HCT116 (cell line): Measurements from ENCODE around the gene ARHGAP9. TPM values are rescaled to one million over a fixed set of nuclear protein-coding genes. Genes with fewer than 3 reads are reported as not detected.

Experiments used
- ATAC-seq: fragments of 200-7000 bp; cut with Tn5 transposase; 2 replicates; pipeline ENCODE4 v1.9.1; 2020; ENCODE audit warnings: mild to moderate bottlenecking, moderate library complexity
- BruUV-seq: library from RNA; stranded (reverse); fragments of 400-500 nt; replicated peaks from 2 replicates; lab custom pipeline; 2021; lab: Mats Ljungman, UMichigan
- CTCF ChIA-PET: fragments of 300-600 bp; sonication (Branson Sonifier 250); formaldehyde crosslinking; loops from one replicate; lab custom pipeline; 2021; ENCODE audit warnings: antibody characterized with exemption; lab: Charles Lee
- POLR2A ChIA-PET: fragments of 300-600, 350-600 bp; sonication (Branson Sonifier 250); formaldehyde crosslinking; loops from one replicate; lab custom pipeline; 2021; ENCODE audit warnings: antibody characterized with exemption; lab: Charles Lee
- RAD21 ChIA-PET, 2 experiments: fragments of 300-600 bp; sonication (Branson Sonifier 250); formaldehyde crosslinking; loops; one replicate each; lab custom pipeline; 2023; ENCODE audit warnings: low total read pairs in 2 of 2; ENCODE audit not compliant: uncharacterized antibody in 2 of 2, unreplicated experiment in 2 of 2, low non-redundant PET in 1 of 2; lab: Charles Lee
- DNase-seq: peaks from one replicate; pipeline ENCODE4 v3.0.0-alpha.2; 2010; ENCODE audit warnings: low read depth, low spot score
- H2AFZ ChIP-seq: fragments of 200-600 bp; shearing (Covaris generic), sonication (generic); 2 replicates; pipeline ENCODE4 v1.6.1; 2017; ENCODE audit warnings: low read depth, mixed run types, mixed read lengths, antibody characterized with exemption, low read length; ENCODE audit not compliant: poor library complexity, severe bottlenecking
- H3K27ac ChIP-seq: 2 replicates; pipeline ENCODE4 v1.5.1; 2012; ENCODE audit warnings: low read depth, low read length
- H3K27me3 ChIP-seq: fragments of 200-600 bp; sonication (generic); 2 replicates; pipeline ENCODE4 v1.6.1; 2016; ENCODE audit warnings: mixed run types, low read length, mixed read lengths; ENCODE audit not compliant: insufficient read depth
- H3K36me3 ChIP-seq, 2 experiments: fragments of 200-500 bp in 1 of 2; fragments of 200-600 bp in 1 of 2; sonication (Bioruptor generic) in 1 of 2; sonication (generic) in 1 of 2; 2 replicates each; pipeline versions ENCODE4 v1.5.1 to v1.6.1; 2014 to 2016; ENCODE audit warnings: low read length in 2 of 2, inconsistent platforms in 1 of 2, mixed read lengths in 1 of 2, mixed run types in 1 of 2; ENCODE audit not compliant: insufficient read depth in 2 of 2, control insufficient read depth in 1 of 2
- H3K4me1 ChIP-seq, 2 experiments: fragments of 200-600 bp in 1 of 2; sonication (generic) in 1 of 2; 2 replicates each; pipeline versions ENCODE4 v1.5.1 to v1.6.1; 2012 to 2017; ENCODE audit warnings: low read length in 2 of 2, inconsistent platforms in 1 of 2, mild to moderate bottlenecking in 1 of 2, mixed read lengths in 1 of 2, mixed run types in 1 of 2, moderate library complexity in 1 of 2; ENCODE audit not compliant: insufficient read depth in 2 of 2, control insufficient read depth in 1 of 2
- H3K4me2 ChIP-seq: fragments of 200-600 bp; sonication (generic); 2 replicates; pipeline ENCODE4 v1.6.1; 2017; ENCODE audit warnings: mixed run types, low read length, mixed read lengths
- H3K4me3 ChIP-seq, 2 experiments: fragments of 200-600 bp in 1 of 2; sonication (generic) in 1 of 2; replicated peaks in 1 of 2; 2 replicates each; pipeline ENCODE4 v1.5.1; 2011 to 2016; ENCODE audit warnings: low read length in 2 of 2, control low read depth in 1 of 2, low read depth in 1 of 2, mild to moderate bottlenecking in 1 of 2, mixed read lengths in 1 of 2, mixed run types in 1 of 2
- H3K79me2 ChIP-seq: fragments of 200-600 bp; sonication (generic); 2 replicates; pipeline ENCODE4 v1.6.1; 2017; ENCODE audit warnings: mild to moderate bottlenecking, mixed run types, low read length, moderate library complexity, mixed read lengths; ENCODE audit not compliant: insufficient read depth
- H3K9ac ChIP-seq: fragments of 200-600 bp; sonication (generic); 2 replicates; pipeline ENCODE4 v1.6.1; 2016; ENCODE audit warnings: low read length, mixed read lengths
- H3K9me2 ChIP-seq: fragments of 200-600 bp; sonication (generic), shearing (Covaris generic); 2 replicates; pipeline ENCODE4 v1.6.1; 2017; ENCODE audit warnings: mixed run types, mild to moderate bottlenecking, moderate library complexity; ENCODE audit not compliant: insufficient read depth
- H3K9me3 ChIP-seq, 2 experiments: fragments of 200-500 bp in 1 of 2; fragments of 200-600 bp in 1 of 2; sonication (Bioruptor generic) in 1 of 2; sonication (generic) in 1 of 2; 2 replicates each; pipeline ENCODE4 v1.6.1; 2014 to 2017; ENCODE audit warnings: low read length in 2 of 2, mixed read lengths in 2 of 2, inconsistent platforms in 1 of 2, low read depth in 1 of 2, mild to moderate bottlenecking in 1 of 2, mixed run types in 1 of 2, moderate library complexity in 1 of 2; ENCODE audit not compliant: control insufficient read depth in 1 of 2, insufficient read depth in 1 of 2
- H4K20me1 ChIP-seq: fragments of 200-600 bp; sonication (generic), shearing (Covaris generic); 2 replicates; pipeline ENCODE4 v1.6.1; 2017; ENCODE audit warnings: mixed run types, mild to moderate bottlenecking, moderate library complexity; ENCODE audit not compliant: insufficient read depth
- JUND ChIP-seq: IDR thresholded peaks from 2 replicates; pipeline ENCODE4 v1.6.1; 2012
- intact Hi-C: fragments of 100-400 bp; cut with micrococcal nuclease; formaldehyde crosslinking; loops from 2 replicates; pipeline ENCODE4 v1.10.0; 2022
- total RNA-seq: library from RNA; stranded (reverse); gene quantifications from one replicate; pipeline ENCODE4 v1.2.1, GENCODE V29; 2021; ENCODE audit not compliant: unreplicated experiment
- TF ChIP-seq, protein P1 (sequence below), 3 experiments: fragments of 200-600 bp in 1 of 3; sonication (generic) in 1 of 3; IDR thresholded peaks in 2 of 3; conservative IDR thresholded peaks in 1 of 3; 2 replicates each; pipeline ENCODE4 v1.5.1; 2012 to 2017; ENCODE audit warnings: low read depth in 2 of 3, low read length in 2 of 3, antibody characterized with exemption in 1 of 3, borderline replicate concordance in 1 of 3, control low read depth in 1 of 3, mild to moderate bottlenecking in 1 of 3, mixed read lengths in 1 of 3, mixed run types in 1 of 3, moderate library complexity in 1 of 3; ENCODE audit not compliant: insufficient read depth in 1 of 3

The ARHGAP9 gene
- total RNA-seq, 1 experiment from 2014 or later, result 0.84 TPM

DNA sequence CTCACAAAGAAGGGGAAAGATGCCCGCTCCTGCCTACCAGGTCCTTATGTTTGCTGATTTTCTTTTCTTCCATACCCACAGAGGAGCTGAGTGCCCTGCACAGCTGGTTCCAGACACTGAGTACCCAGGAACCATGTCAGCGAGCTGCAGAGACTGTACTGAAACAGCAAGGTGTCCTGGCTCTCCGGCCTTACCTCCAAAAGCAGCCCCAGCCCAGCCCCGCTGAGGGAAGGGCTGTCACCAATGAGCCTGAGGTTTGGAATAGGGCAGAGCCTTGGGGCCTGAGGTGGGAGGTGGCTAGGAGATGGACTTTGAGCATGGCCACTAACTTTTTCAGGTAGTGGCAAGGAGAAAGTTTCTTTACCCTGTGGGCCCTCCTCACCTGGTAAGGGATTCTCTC is 10.5 kb upstream of the ARHGAP9 start (continued):
- TF ChIP-seq JUND, result no peak

GRCh38 chr12:57489157-57489641 is 9.5 kb upstream of the ARHGAP9 start:
- RAD21 ChIA-PET, result no interaction called here
- no peak for ATAC-seq
- Histone ChIP-seq H3K9me2 (no peaks in the 10 kb centered on the region), H3K79me2 (peaks cover 41% of the 10 kb centered on the region), H2AFZ (no peak overlapping the region), H3K9ac (peak overlapping the region; percentile 76), H3K27ac (no peak overlapping the region), H3K4me3 (peak overlapping the region; percentile 97 to 100), H3K4me1 (peaks cover 4 to 14% of the 10 kb centered on the region in 2 experiments; a peak in 3 of 4 replicates), H3K36me3 (peaks cover 21 to 35% of the 10 kb centered on the region in 2 experiments), H3K4me2 (peak overlapping the region; percentile 86), H3K27me3 (no peaks in the 10 kb centered on the region), H3K9me3 (no peaks in the 10 kb centered on the region), H4K20me1 (no peaks in the 10 kb centered on the region)
- DNase-seq, result no peak
- POLR2A ChIA-PET, result interaction anchor here (1.3 kb wide), 1 partner anchor 31 kb away, joined by 3 read pairs; the partner anchor contains the start of gene DDIT3
- BruUV-seq, result TSS peak; percentile 46
- no peak for TF ChIP-seq JUND
- TF ChIP-seq, protein P1, sequence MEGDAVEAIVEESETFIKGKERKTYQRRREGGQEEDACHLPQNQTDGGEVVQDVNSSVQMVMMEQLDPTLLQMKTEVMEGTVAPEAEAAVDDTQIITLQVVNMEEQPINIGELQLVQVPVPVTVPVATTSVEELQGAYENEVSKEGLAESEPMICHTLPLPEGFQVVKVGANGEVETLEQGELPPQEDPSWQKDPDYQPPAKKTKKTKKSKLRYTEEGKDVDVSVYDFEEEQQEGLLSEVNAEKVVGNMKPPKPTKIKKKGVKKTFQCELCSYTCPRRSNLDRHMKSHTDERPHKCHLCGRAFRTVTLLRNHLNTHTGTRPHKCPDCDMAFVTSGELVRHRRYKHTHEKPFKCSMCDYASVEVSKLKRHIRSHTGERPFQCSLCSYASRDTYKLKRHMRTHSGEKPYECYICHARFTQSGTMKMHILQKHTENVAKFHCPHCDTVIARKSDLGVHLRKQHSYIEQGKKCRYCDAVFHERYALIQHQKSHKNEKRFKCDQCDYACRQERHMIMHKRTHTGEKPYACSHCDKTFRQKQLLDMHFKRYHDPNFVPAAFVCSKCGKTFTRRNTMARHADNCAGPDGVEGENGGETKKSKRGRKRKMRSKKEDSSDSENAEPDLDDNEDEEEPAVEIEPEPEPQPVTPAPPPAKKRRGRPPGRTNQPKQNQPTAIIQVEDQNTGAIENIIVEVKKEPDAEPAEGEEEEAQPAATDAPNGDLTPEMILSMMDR (IDR thresholded peaks at IDR 0.05 in 2 of 3, conservative IDR thresholded peaks at IDR 0.05 in 1 of 3; ENCODE audit: borderline replicate concordance in 1 of 3, insufficient read depth in 1 of 3, low read depth in 2 of 3, low read length in 2 of 3), result no peak
- intact Hi-C loops, result no loop called here
- CTCF ChIA-PET, result no interaction called here
